ENCODE results near the gene RPS2. TPM values are rescaled to one million over a fixed set of nuclear protein-coding genes. Genes with fewer than 3 reads are reported as not detected.
A peak's percentile ranks its signal among the peaks of the same experiment; 100 is the strongest.

Gene RPS2
- total RNA-seq, 1 experiment from 2014 or later, result 3,874 TPM

DNA sequence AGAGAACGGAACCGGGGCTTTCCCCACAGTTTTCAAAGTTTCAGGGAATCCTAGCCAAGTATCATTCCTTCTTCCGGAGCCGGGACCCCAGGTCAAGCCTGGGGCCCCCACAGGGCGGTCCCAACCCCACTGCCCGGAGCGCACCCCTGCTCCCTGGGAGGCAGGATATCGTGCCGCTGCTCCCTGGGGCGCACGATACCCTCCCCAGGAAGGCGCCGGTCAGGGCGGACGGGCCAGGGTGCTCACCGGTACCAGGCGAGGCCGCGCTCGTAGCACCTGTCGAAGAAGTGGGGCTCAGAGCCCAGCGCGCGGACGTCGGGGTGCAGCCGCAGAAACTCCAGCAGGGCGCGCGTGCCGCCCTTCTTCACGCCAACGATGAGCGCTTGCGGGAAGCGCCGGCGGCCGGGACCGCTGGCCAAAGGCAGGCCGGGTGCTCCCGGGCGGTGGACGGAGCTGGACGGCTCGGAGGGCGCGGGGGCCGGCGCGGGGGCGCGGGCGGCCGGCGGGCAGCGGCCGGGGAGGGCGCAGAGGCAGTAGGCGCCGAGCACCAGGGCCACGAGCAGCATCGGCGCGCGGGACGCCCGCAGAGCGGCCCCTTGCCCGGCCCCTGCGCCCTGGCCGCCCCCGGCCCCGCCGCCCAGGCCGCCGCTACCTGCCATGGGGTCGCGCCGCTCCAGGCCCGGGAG lies 46.8 kb downstream of the RPS2 start:
- H3K23me2 ChIP-seq (ENCODE audit: insufficient read length, low read depth, low read length, poor library complexity, severe bottlenecking), result peaks cover 4% of the 10 kb centered on the region
- no peak overlapping the region for H2BK120ac ChIP-seq (ENCODE audit: low read depth, low read length, poor library complexity, severe bottlenecking)
- no peak overlapping the region for H2BK15ac ChIP-seq (ENCODE audit: low read depth, low read length)
- Mint-ChIP-seq H3K27ac (no peak overlapping the region), H3K36me3 (ENCODE audit: insufficient read depth in 1 of 3, low read depth in 3 of 3) (peaks cover 0 to 2% (median 0%) of the 10 kb centered on the region in 3 experiments; a peak in 1 of 7 replicates), H3K9me3 (peaks cover 2% of the 10 kb centered on the region in 2 experiments; a peak in 3 of 5 replicates), H3K4me3 (peak overlapping the region in 1 of 2 experiments; percentile 74; a peak in 3 of 5 replicates), H3K4me1 (peaks cover 14 to 53% of the 10 kb centered on the region in 2 experiments), H3K27me3 (ENCODE audit: low read depth) (peaks cover 85% of the 10 kb centered on the region)
- no peak overlapping the region for H3K56ac ChIP-seq (ENCODE audit: insufficient read length, low read depth, low read length)
- H3K79me1 ChIP-seq (ENCODE audit: insufficient read depth, low read depth, low read length, poor library complexity, severe bottlenecking), result no peaks in the 10 kb centered on the region
- H3K27me3 ChIP-seq (ENCODE audit: insufficient read depth, low read length), result peaks cover 43% of the 10 kb centered on the region
- no peak overlapping the region for H4K8ac ChIP-seq (replicated peaks; ENCODE audit: insufficient read length, low read depth, low read length)
- no peak overlapping the region for H3K9ac ChIP-seq (ENCODE audit: extremely low read depth, insufficient read length, low read length)
- no CpG with 5 or more reads among the region's 81 CpGs for WGBS (ENCODE audit: extremely low coverage, insufficient read length, low lambda C conversion rate)
- no peak for DNase-seq
- H2BK5ac ChIP-seq (ENCODE audit: insufficient read length, low read length), result no peak overlapping the region
- no peak overlapping the region for H3T11ph ChIP-seq (ENCODE audit: low read length)
- H3K79me2 ChIP-seq (ENCODE audit: insufficient read depth, low read length), result no peaks in the 10 kb centered on the region
- H3K4me2 ChIP-seq (ENCODE audit: insufficient read depth, insufficient read length, low read length), result peak overlapping the region; percentile 40
- no peaks in the 10 kb centered on the region for H4K20me1 ChIP-seq (ENCODE audit: control insufficient read depth, insufficient read depth, insufficient read length)
- no peak overlapping the region for H3K18ac ChIP-seq (ENCODE audit: insufficient read length, low read depth, low read length)
- TF ChIP-seq, protein P1, sequence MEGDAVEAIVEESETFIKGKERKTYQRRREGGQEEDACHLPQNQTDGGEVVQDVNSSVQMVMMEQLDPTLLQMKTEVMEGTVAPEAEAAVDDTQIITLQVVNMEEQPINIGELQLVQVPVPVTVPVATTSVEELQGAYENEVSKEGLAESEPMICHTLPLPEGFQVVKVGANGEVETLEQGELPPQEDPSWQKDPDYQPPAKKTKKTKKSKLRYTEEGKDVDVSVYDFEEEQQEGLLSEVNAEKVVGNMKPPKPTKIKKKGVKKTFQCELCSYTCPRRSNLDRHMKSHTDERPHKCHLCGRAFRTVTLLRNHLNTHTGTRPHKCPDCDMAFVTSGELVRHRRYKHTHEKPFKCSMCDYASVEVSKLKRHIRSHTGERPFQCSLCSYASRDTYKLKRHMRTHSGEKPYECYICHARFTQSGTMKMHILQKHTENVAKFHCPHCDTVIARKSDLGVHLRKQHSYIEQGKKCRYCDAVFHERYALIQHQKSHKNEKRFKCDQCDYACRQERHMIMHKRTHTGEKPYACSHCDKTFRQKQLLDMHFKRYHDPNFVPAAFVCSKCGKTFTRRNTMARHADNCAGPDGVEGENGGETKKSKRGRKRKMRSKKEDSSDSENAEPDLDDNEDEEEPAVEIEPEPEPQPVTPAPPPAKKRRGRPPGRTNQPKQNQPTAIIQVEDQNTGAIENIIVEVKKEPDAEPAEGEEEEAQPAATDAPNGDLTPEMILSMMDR (conservative IDR thresholded peaks at IDR 0.05), result no peak
- no peak overlapping the region for H2BK20ac ChIP-seq (ENCODE audit: low read depth, low read length, poor library complexity, severe bottlenecking)
- no peaks in the 10 kb centered on the region for H3K9me3 ChIP-seq (ENCODE audit: control insufficient read depth, low read depth, low read length)
- H4K91ac ChIP-seq (ENCODE audit: insufficient read length, low read depth, low read length), result no peak overlapping the region
- H3K27ac ChIP-seq (ENCODE audit: insufficient read length, low read depth, low read length), result no peak overlapping the region
- no peak overlapping the region for H3K4ac ChIP-seq (ENCODE audit: low read depth, low read length)
- no peak overlapping the region for H2AK5ac ChIP-seq (ENCODE audit: insufficient read length, low read length)
- no peak overlapping the region; the same call in 1 of the 2 replicates for H3K14ac ChIP-seq (ENCODE audit: insufficient read depth, low read length)
- no peak overlapping the region for H2AFZ ChIP-seq (ENCODE audit: low read length)
- H2BK12ac ChIP-seq (ENCODE audit: insufficient read length, low read depth, low read length), result no peak overlapping the region
- H3K4me1 ChIP-seq (ENCODE audit: insufficient read depth, low read length), result no peaks in the 10 kb centered on the region; the same call in 1 of the 2 replicates
- no peak overlapping the region for H4K5ac ChIP-seq (ENCODE audit: insufficient read length, low read depth, low read length)
- no peak overlapping the region for H3K23ac ChIP-seq (ENCODE audit: insufficient read length, low read depth, low read length)

Data from H9 (cell line).